Ishikawa (cell line): Measurements from ENCODE around the gene CPT1C.

Source experiments
- CEBPB ChIP-seq: IDR thresholded peaks from 2 replicates; pipeline ENCODE4 v1.6.1; 2012
- CREB1 ChIP-seq: IDR thresholded peaks from 2 replicates; pipeline ENCODE4 v1.6.1; 2012; ENCODE audit warnings: low read depth
- EP300 ChIP-seq: IDR thresholded peaks from 2 replicates; pipeline ENCODE4 v1.6.1; 2012; ENCODE audit warnings: borderline replicate concordance
- FOXM1 ChIP-seq: IDR thresholded peaks from 2 replicates; pipeline ENCODE4 v1.6.1; 2012; ENCODE audit warnings: low read depth, borderline replicate concordance
- MAX ChIP-seq: IDR thresholded peaks from 2 replicates; pipeline ENCODE4 v1.6.1; 2012
- NFIC ChIP-seq: IDR thresholded peaks from 2 replicates; pipeline ENCODE4 v1.6.1; 2012
- RAD21 ChIP-seq: IDR thresholded peaks from 2 replicates; pipeline ENCODE4 v1.6.1; 2012; ENCODE audit warnings: low read depth
- TAF1 ChIP-seq: IDR thresholded peaks from 2 replicates; pipeline ENCODE4 v1.6.1; 2012; ENCODE audit warnings: low read depth, mild to moderate bottlenecking
- TCF12 ChIP-seq: IDR thresholded peaks from 2 replicates; pipeline ENCODE4 v1.6.1; 2012; ENCODE audit warnings: low read depth
- TEAD4 ChIP-seq: IDR thresholded peaks from 2 replicates; pipeline ENCODE4 v1.6.1; 2012
- YY1 ChIP-seq: IDR thresholded peaks from 2 replicates; pipeline ENCODE4 v1.6.1; 2012; ENCODE audit warnings: low read depth
- ZBTB7A ChIP-seq: IDR thresholded peaks from 2 replicates; pipeline ENCODE4 v1.6.1; 2012; ENCODE audit warnings: low read depth
- TF ChIP-seq, protein P1 (sequence below): IDR thresholded peaks from 2 replicates; pipeline ENCODE4 v1.6.1; 2012
- TF ChIP-seq, protein P2 (sequence below): IDR thresholded peaks from 2 replicates; pipeline ENCODE4 v1.6.1; 2012; ENCODE audit warnings: low read depth, mild to moderate bottlenecking

DNA sequence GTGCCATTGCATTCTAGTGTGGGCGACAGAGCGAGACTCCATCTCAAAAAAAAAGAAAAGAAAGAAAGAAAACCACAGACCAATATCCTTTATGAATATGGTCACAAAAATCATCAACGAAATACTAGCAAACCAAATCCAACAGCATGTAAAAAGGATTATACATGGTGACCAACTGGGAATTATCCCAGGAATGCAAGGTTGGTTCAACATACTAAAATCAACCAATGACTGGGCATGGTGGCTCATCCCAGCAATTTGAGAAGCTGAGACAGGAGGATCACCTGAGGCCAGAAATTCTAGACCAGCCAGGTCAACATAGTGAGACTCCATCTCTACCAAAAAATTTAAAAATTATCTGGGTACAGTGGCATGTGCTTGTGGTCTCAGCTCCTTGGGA lies 65.0 kb downstream of the CPT1C start:
- TF ChIP-seq, protein P1, sequence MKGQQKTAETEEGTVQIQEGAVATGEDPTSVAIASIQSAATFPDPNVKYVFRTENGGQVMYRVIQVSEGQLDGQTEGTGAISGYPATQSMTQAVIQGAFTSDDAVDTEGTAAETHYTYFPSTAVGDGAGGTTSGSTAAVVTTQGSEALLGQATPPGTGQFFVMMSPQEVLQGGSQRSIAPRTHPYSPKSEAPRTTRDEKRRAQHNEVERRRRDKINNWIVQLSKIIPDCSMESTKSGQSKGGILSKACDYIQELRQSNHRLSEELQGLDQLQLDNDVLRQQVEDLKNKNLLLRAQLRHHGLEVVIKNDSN: no peak
- TF ChIP-seq MAX (no peak), NFIC (no peak), EP300 (no peak), TEAD4 (no peak), TCF12 (no peak), ZBTB7A (no peak), CEBPB (no peak), CREB1 (no peak), TAF1 (no peak), FOXM1 (no peak), RAD21 (no peak), YY1 (no peak)
- TF ChIP-seq, protein P2, sequence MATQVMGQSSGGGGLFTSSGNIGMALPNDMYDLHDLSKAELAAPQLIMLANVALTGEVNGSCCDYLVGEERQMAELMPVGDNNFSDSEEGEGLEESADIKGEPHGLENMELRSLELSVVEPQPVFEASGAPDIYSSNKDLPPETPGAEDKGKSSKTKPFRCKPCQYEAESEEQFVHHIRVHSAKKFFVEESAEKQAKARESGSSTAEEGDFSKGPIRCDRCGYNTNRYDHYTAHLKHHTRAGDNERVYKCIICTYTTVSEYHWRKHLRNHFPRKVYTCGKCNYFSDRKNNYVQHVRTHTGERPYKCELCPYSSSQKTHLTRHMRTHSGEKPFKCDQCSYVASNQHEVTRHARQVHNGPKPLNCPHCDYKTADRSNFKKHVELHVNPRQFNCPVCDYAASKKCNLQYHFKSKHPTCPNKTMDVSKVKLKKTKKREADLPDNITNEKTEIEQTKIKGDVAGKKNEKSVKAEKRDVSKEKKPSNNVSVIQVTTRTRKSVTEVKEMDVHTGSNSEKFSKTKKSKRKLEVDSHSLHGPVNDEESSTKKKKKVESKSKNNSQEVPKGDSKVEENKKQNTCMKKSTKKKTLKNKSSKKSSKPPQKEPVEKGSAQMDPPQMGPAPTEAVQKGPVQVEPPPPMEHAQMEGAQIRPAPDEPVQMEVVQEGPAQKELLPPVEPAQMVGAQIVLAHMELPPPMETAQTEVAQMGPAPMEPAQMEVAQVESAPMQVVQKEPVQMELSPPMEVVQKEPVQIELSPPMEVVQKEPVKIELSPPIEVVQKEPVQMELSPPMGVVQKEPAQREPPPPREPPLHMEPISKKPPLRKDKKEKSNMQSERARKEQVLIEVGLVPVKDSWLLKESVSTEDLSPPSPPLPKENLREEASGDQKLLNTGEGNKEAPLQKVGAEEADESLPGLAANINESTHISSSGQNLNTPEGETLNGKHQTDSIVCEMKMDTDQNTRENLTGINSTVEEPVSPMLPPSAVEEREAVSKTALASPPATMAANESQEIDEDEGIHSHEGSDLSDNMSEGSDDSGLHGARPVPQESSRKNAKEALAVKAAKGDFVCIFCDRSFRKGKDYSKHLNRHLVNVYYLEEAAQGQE: no peak
